HEK293T (cell line): ENCODE measurements around the gene TFAP2B.

Source experiments
- ARNT ChIP-seq: fragments of 450-650 bp; IDR thresholded peaks from 2 replicates; pipeline ENCODE4 v1.6.1; 2017; ENCODE audit warnings: mild to moderate bottlenecking
- BHLHE40 ChIP-seq: fragments of 450-650 bp; IDR thresholded peaks from 2 replicates; pipeline ENCODE4 v1.6.1; 2016; ENCODE audit warnings: mild to moderate bottlenecking, moderate library complexity, borderline replicate concordance
- CTBP1 ChIP-seq: fragments of 450-650 bp; IDR thresholded peaks from 2 replicates; pipeline ENCODE4 v1.6.1; 2016; ENCODE audit warnings: borderline replicate concordance
- FOXA1 ChIP-seq: fragments of 450-650 bp; IDR thresholded peaks from 2 replicates; pipeline ENCODE4 v1.6.1; 2016; ENCODE audit warnings: mild to moderate bottlenecking
- FOXK2 ChIP-seq: fragments of 450-650 bp; IDR thresholded peaks from 2 replicates; pipeline ENCODE4 v1.6.1; 2016; ENCODE audit warnings: mild to moderate bottlenecking
- FOXM1 ChIP-seq: fragments of 450-650 bp; IDR thresholded peaks from 2 replicates; pipeline ENCODE4 v1.6.1; 2017; ENCODE audit warnings: mild to moderate bottlenecking, borderline replicate concordance
- L3MBTL2 ChIP-seq: fragments of 450-650 bp; conservative IDR thresholded peaks from 2 replicates; pipeline ENCODE4 v1.6.1; 2016; ENCODE audit warnings: mild to moderate bottlenecking
- NFRKB ChIP-seq: fragments of 450-650 bp; IDR thresholded peaks from 2 replicates; pipeline ENCODE4 v1.6.1; 2016; ENCODE audit warnings: mild to moderate bottlenecking, moderate library complexity
- PKNOX1 ChIP-seq: fragments of 450-650 bp; IDR thresholded peaks from 2 replicates; pipeline ENCODE4 v1.6.1; 2016
- SP1 ChIP-seq: fragments of 450-650 bp; IDR thresholded peaks from 2 replicates; pipeline ENCODE4 v1.6.1; 2017
- SUZ12 ChIP-seq: fragments of 450-650 bp; IDR thresholded peaks from 2 replicates; pipeline ENCODE4 v1.6.1; 2016; ENCODE audit warnings: mild to moderate bottlenecking
- ZNF384 ChIP-seq: fragments of 450-650 bp; IDR thresholded peaks from 2 replicates; pipeline ENCODE4 v1.6.1; 2016

GRCh38 chr6:50845499-50846143 lies 26.9 kb downstream of the TFAP2B start:
- TF ChIP-seq NFRKB: no peak
- no peak for TF ChIP-seq L3MBTL2
- no peak for TF ChIP-seq FOXA1
- TF ChIP-seq SUZ12: no peak
- TF ChIP-seq SP1: no peak
- no peak for TF ChIP-seq ARNT
- no peak for TF ChIP-seq BHLHE40
- no peak for TF ChIP-seq ZNF384
- no peak for TF ChIP-seq FOXM1
- no peak for TF ChIP-seq FOXK2
- no peak for TF ChIP-seq CTBP1
- TF ChIP-seq PKNOX1: no peak
